Femur (tissue), 1 donor: ENCODE results near the gene GLT8D2.

Experiments
- DNase-seq: peaks from one replicate; pipeline ENCODE4 v3.0.0-alpha.2; 2017

GLT8D2 gene, protein sequence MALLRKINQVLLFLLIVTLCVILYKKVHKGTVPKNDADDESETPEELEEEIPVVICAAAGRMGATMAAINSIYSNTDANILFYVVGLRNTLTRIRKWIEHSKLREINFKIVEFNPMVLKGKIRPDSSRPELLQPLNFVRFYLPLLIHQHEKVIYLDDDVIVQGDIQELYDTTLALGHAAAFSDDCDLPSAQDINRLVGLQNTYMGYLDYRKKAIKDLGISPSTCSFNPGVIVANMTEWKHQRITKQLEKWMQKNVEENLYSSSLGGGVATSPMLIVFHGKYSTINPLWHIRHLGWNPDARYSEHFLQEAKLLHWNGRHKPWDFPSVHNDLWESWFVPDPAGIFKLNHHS

DNA sequence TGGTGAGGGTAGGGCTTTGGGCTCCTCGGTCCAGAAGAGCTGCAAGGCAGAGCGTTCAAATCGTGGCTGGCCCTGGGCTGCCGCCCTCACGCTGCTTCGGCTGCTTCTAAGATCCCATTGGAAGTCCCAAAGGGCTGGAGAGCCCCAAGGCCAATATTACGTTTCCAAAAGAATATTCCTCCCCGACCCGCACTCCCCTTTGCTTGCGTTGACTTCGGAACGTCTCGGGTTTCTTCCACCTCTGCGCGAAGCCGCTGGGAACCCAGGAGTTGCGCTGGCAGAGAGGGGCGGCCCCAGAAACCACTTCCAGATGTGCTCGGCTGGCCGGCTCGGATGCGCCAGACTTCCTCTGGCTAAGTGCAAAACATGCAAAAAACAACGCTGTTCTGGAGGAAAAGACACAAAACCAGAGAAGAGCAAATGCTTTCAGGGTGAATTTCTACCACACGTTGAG is at the start of gene GLT8D2:
Gene GLT8D2 (minus strand): TSS at position 285 of the 454 bp plus-strand sequence. CDS start 30,539 bp downstream, outside the sequence.
- peak; percentile 91 for DNase-seq

GRCh38 chr12:104097954-104098353 is 48.0 kb upstream of the GLT8D2 start:
- no peak for DNase-seq

GRCh38 chr12:104095289-104095688 is 45.3 kb upstream of the GLT8D2 start:
- DNase-seq: no peak

GRCh38 chr12:104094284-104094683 is 44.3 kb upstream of the GLT8D2 start:
- no peak for DNase-seq

GRCh38 chr12:104091136-104091535 is 41.1 kb upstream of the GLT8D2 start:
- no peak for DNase-seq

- DNase-seq: no peak
Observed at GRCh38 chr12:104090685-104091084, 40.7 kb upstream of the GLT8D2 start.

DNA sequence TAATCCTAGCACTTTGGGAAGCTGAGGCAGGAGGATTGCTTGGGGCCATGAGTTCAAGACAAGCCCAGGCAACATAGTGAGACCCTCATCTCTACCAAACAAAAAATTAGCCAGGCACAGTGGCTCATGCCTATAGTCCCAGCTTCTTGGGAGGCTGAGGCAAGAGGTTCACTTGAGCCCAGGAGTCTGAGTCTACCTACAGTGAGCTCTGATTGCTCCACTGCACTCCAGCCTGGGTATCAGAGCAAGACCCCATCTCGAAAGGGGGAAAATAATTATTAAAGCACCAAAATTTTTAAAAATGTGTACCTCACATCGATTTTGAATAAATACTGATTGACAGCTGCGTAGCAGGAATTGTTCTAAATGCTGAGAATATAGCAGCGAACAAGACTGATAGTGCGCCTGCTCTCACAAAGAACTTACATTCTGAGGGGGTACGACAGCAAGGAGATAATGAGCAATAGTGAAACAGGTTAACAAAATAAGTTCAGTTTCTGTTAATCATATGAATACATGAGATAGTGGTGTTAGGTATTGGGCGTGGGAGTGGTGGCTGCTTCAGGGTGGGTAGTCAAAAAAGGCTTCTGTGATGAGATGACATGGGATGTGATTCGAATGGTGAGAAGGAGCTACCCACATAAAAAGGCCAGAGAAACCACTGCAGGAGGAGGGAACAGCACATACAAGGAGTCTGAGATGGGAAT is 33.9 kb upstream of the GLT8D2 start:
- no peak for DNase-seq

- no peak for DNase-seq
Observed at GRCh38 chr12:104080764-104081163, 30.8 kb upstream of the GLT8D2 start.

DNA sequence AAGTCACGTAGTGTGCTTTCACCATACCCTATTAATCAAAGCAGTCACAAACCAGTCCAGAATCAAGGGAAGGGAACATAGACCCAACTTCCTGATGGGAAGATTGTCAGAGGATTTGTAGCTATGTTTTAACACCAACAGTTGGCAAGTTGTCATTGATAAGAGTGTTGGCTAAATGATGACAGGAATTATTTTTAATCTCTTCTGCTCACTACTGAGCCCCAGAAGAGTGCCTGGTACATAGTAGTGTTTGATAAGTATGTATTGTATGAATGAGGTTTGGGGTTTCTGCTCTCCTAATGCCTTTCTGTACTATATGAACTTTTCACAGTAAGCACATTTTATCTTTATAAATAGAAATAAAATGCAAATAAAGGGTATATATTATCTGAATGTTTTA is 29.0 kb upstream of the GLT8D2 start:
- no peak for DNase-seq

GRCh38 chr12:104073699-104074098 is 23.7 kb upstream of the GLT8D2 start:
- DNase-seq: no peak

GRCh38 chr12:104072099-104072498 is 22.1 kb upstream of the GLT8D2 start:
- no peak for DNase-seq

DNA sequence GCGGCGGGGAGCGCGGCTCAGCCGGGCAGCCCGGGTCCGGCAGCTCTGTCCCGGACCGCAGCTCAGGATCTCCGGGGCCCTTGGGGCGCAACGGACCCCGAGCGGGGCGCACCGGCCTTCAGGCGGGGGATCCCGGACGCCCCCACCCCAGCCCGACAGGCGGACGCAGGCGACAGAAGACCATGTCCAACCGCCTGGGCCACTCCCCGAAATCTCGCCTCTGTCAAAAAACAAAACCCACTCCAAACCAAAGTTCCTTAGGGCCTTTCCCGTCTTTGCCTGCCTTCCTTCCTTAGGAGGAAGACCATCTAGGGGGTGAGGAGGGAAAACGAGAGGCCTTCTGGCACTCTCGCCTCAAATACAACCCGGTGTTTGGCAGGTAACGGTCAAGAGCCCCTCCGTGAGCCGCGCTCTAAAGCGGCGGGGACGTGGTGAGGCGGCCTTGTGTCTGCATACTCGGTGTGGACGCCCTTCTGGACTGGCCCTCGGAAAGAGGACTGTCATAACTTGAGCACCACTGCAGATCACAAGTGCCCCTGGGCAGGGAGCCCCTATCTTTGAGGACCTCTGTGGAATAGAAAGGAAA is 14.9 kb upstream of the GLT8D2 start:
- peak; percentile 33 for DNase-seq

GRCh38 chr12:104064031-104064841 is 14.2 kb upstream of the GLT8D2 start, which contains the start of gene HCFC2:
Gene HCFC2, plus strand, starts transcription at chr12:104064531. Its CDS starts 30 bp downstream, at chr12:104064561.
- peak; percentile 95 for DNase-seq

- DNase-seq: no peak
Observed at GRCh38 chr12:104063712-104064030, 13.7 kb upstream of the GLT8D2 start.

DNA sequence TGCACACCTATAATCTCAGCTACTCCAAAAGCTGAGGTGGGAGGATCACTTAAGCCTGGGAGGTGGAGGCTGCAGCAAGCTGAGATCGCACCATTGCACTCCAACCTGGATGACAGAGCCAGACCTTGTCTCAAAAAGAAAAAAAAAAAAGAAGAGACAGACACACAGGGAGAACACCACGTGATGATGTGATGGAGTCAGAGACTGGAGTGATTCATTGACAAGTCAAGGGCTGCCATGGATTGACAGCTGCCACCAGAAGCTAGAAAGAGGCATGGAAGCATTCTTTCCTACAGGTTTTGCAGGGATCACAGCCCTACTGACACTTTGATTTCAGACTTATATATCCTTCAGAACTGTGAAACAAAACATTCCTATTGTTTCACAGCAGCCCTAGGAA is 10.8 kb upstream of the GLT8D2 start:
- DNase-seq: no peak

DNA sequence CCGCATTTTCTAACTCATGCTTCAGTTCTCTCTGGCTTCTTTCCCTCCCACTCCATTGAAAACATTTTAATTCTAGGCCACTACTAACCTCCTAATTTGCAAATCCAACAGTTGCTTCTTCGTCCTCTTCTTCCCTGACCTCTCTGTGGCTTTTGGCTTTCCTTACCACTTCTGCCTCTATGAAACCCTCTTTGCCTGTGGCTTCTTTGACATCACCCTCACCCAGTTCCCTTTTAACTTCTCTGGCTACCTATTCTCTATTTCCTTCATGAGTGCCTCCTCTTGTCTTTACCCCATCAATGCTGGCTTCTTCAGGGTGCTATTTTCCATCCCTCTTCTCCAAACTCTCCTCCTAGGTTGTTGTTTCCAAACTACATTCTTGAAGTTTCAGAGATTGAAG is 10.0 kb upstream of the GLT8D2 start:
- no peak for DNase-seq

- DNase-seq: no peak
Observed at GRCh38 chr12:104058802-104059201, 8.8 kb upstream of the GLT8D2 start.

DNA sequence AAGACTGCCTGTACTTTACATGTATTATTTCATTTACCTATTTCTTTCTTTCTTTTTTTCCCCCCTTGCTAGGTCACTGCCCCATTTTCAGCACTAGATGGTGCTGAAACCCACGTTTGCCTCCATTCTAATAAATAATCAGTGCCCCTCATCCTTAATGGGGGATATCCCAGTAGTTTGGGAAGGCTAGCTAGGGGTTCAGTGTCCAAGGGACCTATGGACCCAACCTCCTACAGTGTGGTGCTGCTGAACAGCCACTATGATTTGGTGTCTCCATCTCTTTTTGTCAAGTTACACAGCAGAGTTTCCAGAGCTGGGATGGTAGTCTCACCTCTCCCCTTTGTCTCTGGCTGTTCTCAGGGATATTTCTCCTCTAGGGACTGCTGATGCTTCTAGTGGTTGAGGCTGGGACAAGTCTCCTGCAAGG is 7.8 kb upstream of the GLT8D2 start:
- no peak for DNase-seq

GRCh38 chr12:104056419-104056972 is 6.5 kb upstream of the GLT8D2 start:
- no peak for DNase-seq

DNA sequence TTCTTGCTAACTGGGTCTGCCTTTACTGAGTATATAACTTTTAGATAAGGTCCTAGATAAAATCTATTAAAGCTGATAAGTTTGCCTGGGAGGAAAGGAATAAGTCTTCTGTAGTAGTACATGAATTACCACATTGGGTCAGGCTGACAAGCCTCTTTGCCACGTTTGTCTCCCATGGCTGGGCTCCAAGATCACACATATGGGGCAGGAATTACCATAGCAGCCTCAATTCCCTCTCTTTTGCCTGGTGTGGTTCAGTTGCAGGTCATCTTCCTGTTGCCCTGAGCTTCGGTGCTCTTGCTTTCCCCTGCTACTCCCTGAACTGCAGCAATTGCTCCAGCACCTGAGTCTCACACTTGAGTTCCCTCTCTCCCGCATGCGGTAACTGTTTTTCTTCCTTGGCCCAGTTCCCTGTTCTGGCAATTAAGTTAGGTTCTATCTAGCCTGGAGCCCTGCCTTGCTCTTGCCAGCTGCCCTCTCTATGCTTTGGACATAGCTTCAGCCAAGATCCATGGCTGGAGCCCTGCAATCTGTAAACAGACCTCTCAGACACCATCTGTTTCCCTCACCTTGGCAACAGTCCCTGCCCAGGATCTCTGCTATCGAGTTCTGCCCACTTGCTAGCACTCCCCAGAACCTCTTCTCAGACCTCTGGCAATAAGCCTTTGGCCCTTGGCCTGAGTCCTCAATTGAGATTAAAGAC is 5.8 kb upstream of the GLT8D2 start:
- DNase-seq: peak; percentile 77

- DNase-seq: no peak
Observed at GRCh38 chr12:104054681-104055346, 4.8 kb upstream of the GLT8D2 start.
